ENCODE data around the gene TCN1.
"Not testable (repeated sequence)": the region's sequence is repeated elsewhere in the genome, so short reads cannot be mapped to it uniquely, and the experiment has no call there.

Gene TCN1

DNA sequence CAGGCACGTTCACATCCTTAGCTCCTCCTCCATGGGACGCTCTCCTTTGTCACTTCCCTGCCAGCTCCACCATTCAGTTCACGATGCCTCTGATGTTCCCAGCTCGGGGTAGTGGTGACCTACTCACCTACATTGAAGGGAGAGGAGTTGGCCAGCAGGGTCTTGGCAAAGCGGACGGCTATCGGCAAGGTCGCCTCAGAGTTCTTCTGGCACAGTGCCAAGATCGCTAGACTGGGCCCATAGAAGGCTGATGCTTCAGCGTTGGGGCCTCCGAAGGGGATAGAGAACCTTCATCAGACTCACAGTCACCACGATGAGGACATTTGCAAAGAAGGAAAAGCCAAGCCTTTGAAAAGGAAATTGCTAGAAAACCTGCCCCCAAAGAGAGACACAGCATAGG is 24.0 kb downstream of the TCN1 start:
- Histone ChIP-seq H3K27ac (ENCODE audit: insufficient read depth, low read depth, low read length, poor library complexity, severe bottlenecking) (no peak overlapping the region), H3K27me3 (ENCODE audit: control insufficient read depth, insufficient read depth, low read length, poor library complexity, severe bottlenecking) (no peaks in the 10 kb centered on the region)
- WGBS, 2 experiments, result 89 to 92% methylated on average over 12 of the region's 12 CpGs

DNA sequence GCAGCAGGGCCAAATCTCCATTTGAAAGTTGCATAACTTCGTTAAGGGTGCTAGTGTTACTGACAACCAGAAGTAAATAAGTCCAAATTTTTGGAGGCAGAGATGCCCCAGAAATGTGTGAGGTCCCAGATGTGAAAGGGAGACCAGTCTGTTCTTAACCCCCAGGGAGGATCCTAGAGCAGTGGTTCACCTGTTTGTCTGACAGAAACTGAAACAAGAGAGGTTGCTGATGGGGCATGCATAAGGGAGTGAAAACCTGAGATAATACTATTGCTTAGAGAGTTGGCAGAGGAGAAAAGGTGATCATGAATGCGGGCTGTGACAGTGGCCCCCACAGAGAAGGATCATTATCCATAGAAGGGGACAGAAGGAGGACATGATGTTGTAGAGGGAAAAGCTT is 24.8 kb downstream of the TCN1 start:
- Histone ChIP-seq H3K36me3 (ENCODE audit: control insufficient read depth, insufficient read depth, low read length) (no peaks in the 10 kb centered on the region), H3K27me3 (ENCODE audit: control insufficient read depth, insufficient read depth, low read length, poor library complexity, severe bottlenecking) (no peaks in the 10 kb centered on the region), H3K4me3 (ENCODE audit: insufficient read depth, low read depth, low read length) (no peak overlapping the region), H3K9me3 (ENCODE audit: control insufficient read depth, low read length) (no peaks in the 10 kb centered on the region), H3K27ac (ENCODE audit: insufficient read depth, low read depth, low read length, poor library complexity, severe bottlenecking) (no peak overlapping the region), H3K4me1 (ENCODE audit: control insufficient read depth, insufficient read depth, low read length) (no peaks in the 10 kb centered on the region)
- 86 to 88% methylated on average over 2 of the region's 2 CpGs for WGBS, 2 experiments

More for the DNA sequence above, 24.0 kb downstream of the TCN1 start:
- H3K9me3 ChIP-seq (ENCODE audit: control insufficient read depth, low read length), result no peaks in the 10 kb centered on the region
- no peaks in the 10 kb centered on the region for H3K4me1 ChIP-seq (ENCODE audit: control insufficient read depth, insufficient read depth, low read length)
- H3K36me3 ChIP-seq (ENCODE audit: control insufficient read depth, insufficient read depth, low read length), result no peaks in the 10 kb centered on the region
- no peak overlapping the region for H3K4me3 ChIP-seq (ENCODE audit: insufficient read depth, low read depth, low read length)

DNA sequence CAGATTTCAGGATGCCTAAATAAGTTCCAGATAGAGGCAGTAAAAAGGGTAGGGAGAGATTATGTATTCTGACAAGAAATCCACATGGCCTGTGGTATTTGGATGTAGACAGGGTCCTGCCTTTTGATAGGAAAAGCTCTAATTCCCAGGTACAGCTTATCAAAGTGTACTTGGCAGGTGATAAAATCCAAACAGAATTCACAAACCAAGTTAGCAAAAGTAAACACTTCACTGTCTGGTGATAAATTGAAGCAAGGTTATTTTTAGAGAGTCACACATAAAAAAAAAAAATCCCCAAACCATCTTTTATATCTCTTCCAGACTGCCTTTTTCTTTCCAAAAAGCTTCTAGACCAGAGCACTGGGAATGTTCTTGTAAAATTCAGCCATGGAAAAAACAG is 26.7 kb downstream of the TCN1 start:
- H3K4me1 ChIP-seq (ENCODE audit: control insufficient read depth, insufficient read depth, low read length), result no peaks in the 10 kb centered on the region
- no peaks in the 10 kb centered on the region for H3K27me3 ChIP-seq (ENCODE audit: control insufficient read depth, insufficient read depth, low read length, poor library complexity, severe bottlenecking)
- H3K27ac ChIP-seq (ENCODE audit: insufficient read depth, low read depth, low read length, poor library complexity, severe bottlenecking), result no peak overlapping the region
- H3K36me3 ChIP-seq (ENCODE audit: control insufficient read depth, insufficient read depth, low read length), result no peaks in the 10 kb centered on the region
- H3K4me3 ChIP-seq (ENCODE audit: insufficient read depth, low read depth, low read length), result no peak overlapping the region
- no peaks in the 10 kb centered on the region for H3K9me3 ChIP-seq (ENCODE audit: control insufficient read depth, low read length)

DNA sequence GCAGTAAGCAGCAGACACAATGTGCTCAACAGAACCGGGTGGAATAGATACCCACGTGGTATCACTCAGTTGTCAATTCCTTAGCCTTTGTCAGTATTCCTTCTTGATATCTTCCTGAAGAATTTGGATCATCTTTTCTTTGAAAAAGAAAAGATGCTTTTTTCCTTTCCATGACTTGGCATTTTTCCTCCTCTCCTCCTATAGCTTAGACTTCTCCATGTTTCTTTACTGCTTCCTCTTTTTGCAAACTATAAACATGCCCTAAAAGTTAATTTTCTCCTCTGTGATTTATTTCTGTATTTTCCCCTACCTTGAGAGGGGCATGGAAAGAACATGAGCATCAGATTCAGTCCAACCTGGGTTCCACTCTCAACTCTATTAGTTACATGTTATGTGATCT is 32.7 kb downstream of the TCN1 start:
- H3K4me3 ChIP-seq (ENCODE audit: insufficient read depth, low read depth, low read length), result no peak overlapping the region
- no peaks in the 10 kb centered on the region for H3K4me1 ChIP-seq (ENCODE audit: control insufficient read depth, insufficient read depth, low read length)
- H3K27me3 ChIP-seq (ENCODE audit: control insufficient read depth, insufficient read depth, low read length, poor library complexity, severe bottlenecking), result no peaks in the 10 kb centered on the region
- no peaks in the 10 kb centered on the region for H3K9me3 ChIP-seq (ENCODE audit: control insufficient read depth, low read length)
- no peaks in the 10 kb centered on the region for H3K36me3 ChIP-seq (ENCODE audit: control insufficient read depth, insufficient read depth, low read length)
- 97 to 98% methylated on average over 2 of the region's 2 CpGs for WGBS, 2 experiments
- no peak overlapping the region for H3K27ac ChIP-seq (ENCODE audit: insufficient read depth, low read depth, low read length, poor library complexity, severe bottlenecking)

DNA sequence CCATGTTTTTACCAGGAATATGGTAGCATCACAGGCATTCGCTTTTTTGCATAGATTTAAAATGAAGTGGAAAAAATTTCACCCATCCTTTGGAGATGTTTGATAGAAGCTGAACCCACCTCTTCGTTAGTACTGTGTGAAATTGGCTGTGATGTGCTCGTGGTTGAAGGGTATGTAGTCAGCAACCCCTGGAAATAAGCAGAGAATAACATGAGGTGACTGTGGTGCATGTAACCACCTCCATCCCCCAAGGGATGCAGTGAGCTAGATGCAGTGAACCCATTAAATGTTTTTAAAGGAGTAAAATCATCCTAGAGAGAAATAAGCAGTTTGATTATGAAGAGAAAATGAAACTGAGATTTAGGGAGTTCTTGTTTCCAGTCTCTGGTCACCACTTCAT is 36.9 kb downstream of the TCN1 start:
- Histone ChIP-seq H3K4me3 (ENCODE audit: insufficient read depth, low read depth, low read length) (no peak overlapping the region), H3K27me3 (ENCODE audit: control insufficient read depth, insufficient read depth, low read length, poor library complexity, severe bottlenecking) (no peaks in the 10 kb centered on the region), H3K9me3 (ENCODE audit: control insufficient read depth, low read length) (no peaks in the 10 kb centered on the region), H3K27ac (ENCODE audit: insufficient read depth, low read depth, low read length, poor library complexity, severe bottlenecking) (no peak overlapping the region), H3K4me1 (ENCODE audit: control insufficient read depth, insufficient read depth, low read length) (no peaks in the 10 kb centered on the region), H3K36me3 (ENCODE audit: control insufficient read depth, insufficient read depth, low read length) (no peaks in the 10 kb centered on the region)
- WGBS, 2 experiments, result 94 to 97% methylated on average over 3 of the region's 3 CpGs

- no peaks in the 10 kb centered on the region for H3K27me3 ChIP-seq (ENCODE audit: control insufficient read depth, insufficient read depth, low read length, poor library complexity, severe bottlenecking)
- no peak overlapping the region for H3K27ac ChIP-seq (ENCODE audit: insufficient read depth, low read depth, low read length, poor library complexity, severe bottlenecking)
- H3K9me3 ChIP-seq (ENCODE audit: control insufficient read depth, low read length), result no peaks in the 10 kb centered on the region
- WGBS, 2 experiments, result 57% methylated on average over 8 to 9 of the region's 9 CpGs
- H3K4me1 ChIP-seq (ENCODE audit: control insufficient read depth, insufficient read depth, low read length), result no peaks in the 10 kb centered on the region
- no peaks in the 10 kb centered on the region for H3K36me3 ChIP-seq (ENCODE audit: control insufficient read depth, insufficient read depth, low read length)
- no peak overlapping the region for H3K4me3 ChIP-seq (ENCODE audit: insufficient read depth, low read depth, low read length)
These were observed 43.2 kb downstream of the TCN1 start for GRCh38 chr11:59822989-59823566.

GRCh38 chr11:59818572-59818971 is 47.7 kb downstream of the TCN1 start:
- no peaks in the 10 kb centered on the region for H3K4me1 ChIP-seq (ENCODE audit: control insufficient read depth, insufficient read depth, low read length)
- no peaks in the 10 kb centered on the region for H3K27me3 ChIP-seq (ENCODE audit: control insufficient read depth, insufficient read depth, low read length, poor library complexity, severe bottlenecking)
- H3K36me3 ChIP-seq (ENCODE audit: control insufficient read depth, insufficient read depth, low read length), result no peaks in the 10 kb centered on the region
- no peak overlapping the region for H3K4me3 ChIP-seq (ENCODE audit: insufficient read depth, low read depth, low read length)
- H3K9me3 ChIP-seq (ENCODE audit: control insufficient read depth, low read length), result no peaks in the 10 kb centered on the region
- WGBS, 2 experiments, result 90 to 93% methylated on average over 4 of the region's 4 CpGs
- H3K27ac ChIP-seq (ENCODE audit: insufficient read depth, low read depth, low read length, poor library complexity, severe bottlenecking), result no peak overlapping the region

DNA sequence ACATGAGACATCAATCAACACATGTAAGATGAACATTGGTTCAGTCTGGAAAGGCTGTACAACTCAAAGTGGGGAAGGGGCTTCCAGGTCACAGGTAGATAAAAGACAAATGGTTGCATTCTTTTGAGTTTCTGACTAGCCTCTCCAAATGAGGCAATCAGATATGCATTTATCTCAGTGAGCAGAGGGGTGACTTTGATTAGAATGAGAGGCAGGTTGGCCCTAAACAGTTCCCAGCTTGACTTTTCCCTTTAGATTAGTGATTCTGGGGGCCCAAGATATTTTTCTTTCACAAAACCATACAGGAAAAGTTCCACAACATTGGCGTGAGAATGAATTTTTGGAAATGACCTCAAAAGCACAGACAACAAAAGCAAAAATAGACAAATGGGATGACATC is 49.9 kb downstream of the TCN1 start:
- H3K4me3 ChIP-seq (ENCODE audit: insufficient read depth, low read depth, low read length); H3K36me3 ChIP-seq (ENCODE audit: control insufficient read depth, insufficient read depth, low read length); H3K4me1 ChIP-seq (ENCODE audit: control insufficient read depth, insufficient read depth, low read length); H3K27ac ChIP-seq (ENCODE audit: insufficient read depth, low read depth, low read length, poor library complexity, severe bottlenecking); H3K9me3 ChIP-seq (ENCODE audit: control insufficient read depth, low read length); H3K27me3 ChIP-seq (ENCODE audit: control insufficient read depth, insufficient read depth, low read length, poor library complexity, severe bottlenecking): not testable (repeated sequence)
- WGBS, 2 experiments, result 88 to 95% methylated on average over 1 of the region's 1 CpG

- no peaks in the 10 kb centered on the region for H3K9me3 ChIP-seq (ENCODE audit: control insufficient read depth, low read length)
- no peaks in the 10 kb centered on the region for H3K4me1 ChIP-seq (ENCODE audit: control insufficient read depth, insufficient read depth, low read length)
- no peaks in the 10 kb centered on the region for H3K27me3 ChIP-seq (ENCODE audit: control insufficient read depth, insufficient read depth, low read length, poor library complexity, severe bottlenecking)
- no peak overlapping the region for H3K27ac ChIP-seq (ENCODE audit: insufficient read depth, low read depth, low read length, poor library complexity, severe bottlenecking)
- WGBS, 2 experiments, result 13 to 33% methylated on average over 1 of the region's 1 CpG
- no peak overlapping the region for H3K4me3 ChIP-seq (ENCODE audit: insufficient read depth, low read depth, low read length)
- no peaks in the 10 kb centered on the region for H3K36me3 ChIP-seq (ENCODE audit: control insufficient read depth, insufficient read depth, low read length)
These were observed 50.5 kb downstream of the TCN1 start for GRCh38 chr11:59815754-59816153.

GRCh38 chr11:59814021-59814420 is 52.3 kb downstream of the TCN1 start:
- Histone ChIP-seq H3K4me3 (ENCODE audit: insufficient read depth, low read depth, low read length) (no peak overlapping the region), H3K36me3 (ENCODE audit: control insufficient read depth, insufficient read depth, low read length) (no peaks in the 10 kb centered on the region), H3K4me1 (ENCODE audit: control insufficient read depth, insufficient read depth, low read length) (no peaks in the 10 kb centered on the region), H3K27me3 (ENCODE audit: control insufficient read depth, insufficient read depth, low read length, poor library complexity, severe bottlenecking) (no peaks in the 10 kb centered on the region), H3K27ac (ENCODE audit: insufficient read depth, low read depth, low read length, poor library complexity, severe bottlenecking) (no peak overlapping the region), H3K9me3 (ENCODE audit: control insufficient read depth, low read length) (no peaks in the 10 kb centered on the region)
- WGBS, 2 experiments, result no CpG with 5 or more reads among the region's 1 CpG

- H3K9me3 ChIP-seq (ENCODE audit: control insufficient read depth, low read length), result no peaks in the 10 kb centered on the region
- WGBS, 2 experiments, result 78 to 87% methylated on average over 1 of the region's 1 CpG
- no peaks in the 10 kb centered on the region for H3K36me3 ChIP-seq (ENCODE audit: control insufficient read depth, insufficient read depth, low read length)
- H3K27me3 ChIP-seq (ENCODE audit: control insufficient read depth, insufficient read depth, low read length, poor library complexity, severe bottlenecking), result no peaks in the 10 kb centered on the region
- H3K4me3 ChIP-seq (ENCODE audit: insufficient read depth, low read depth, low read length), result no peak overlapping the region
- no peaks in the 10 kb centered on the region for H3K4me1 ChIP-seq (ENCODE audit: control insufficient read depth, insufficient read depth, low read length)
- H3K27ac ChIP-seq (ENCODE audit: insufficient read depth, low read depth, low read length, poor library complexity, severe bottlenecking), result no peak overlapping the region
These were observed 52.9 kb downstream of the TCN1 start for GRCh38 chr11:59813364-59813763.
